NCI-H146 (cell line): ENCODE measurements around the gene DTNB.

Experiments used
- DNase-seq: peaks from one replicate; lab custom pipeline; 2025; lab: John Stamatoyannopoulos, UW

The DTNB gene

DNA sequence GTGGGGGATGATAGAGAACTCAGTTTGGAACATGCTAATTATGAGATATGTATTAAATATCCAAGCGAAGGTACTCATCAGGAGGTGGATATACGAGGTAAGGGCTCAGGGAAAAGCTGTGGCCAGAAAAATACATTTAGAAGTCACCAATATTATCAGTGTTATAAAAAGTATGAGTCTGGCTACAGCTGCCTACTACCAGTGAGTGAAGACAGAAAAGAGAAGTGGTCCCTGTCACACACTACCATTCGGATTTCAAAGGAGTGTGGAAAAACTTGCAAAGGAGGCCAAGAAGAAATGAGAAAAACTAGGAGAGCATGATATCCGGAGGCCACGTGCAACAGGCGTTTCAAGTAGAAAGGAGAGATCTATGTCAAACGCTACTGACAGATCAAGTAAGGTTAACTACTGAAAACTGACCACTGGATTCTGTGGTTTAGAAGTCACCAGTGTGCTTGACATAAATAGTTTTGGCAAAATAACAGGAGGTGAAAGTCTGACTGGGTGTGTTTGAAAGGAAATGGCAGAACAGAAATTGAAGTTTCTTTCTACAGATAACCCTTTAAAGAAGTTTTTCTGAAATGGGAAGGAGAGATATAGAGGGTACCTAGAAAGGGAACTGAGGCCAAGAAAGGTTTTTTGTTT is 213.0 kb downstream of the DTNB start:
- DNase-seq, result no peak

DNA sequence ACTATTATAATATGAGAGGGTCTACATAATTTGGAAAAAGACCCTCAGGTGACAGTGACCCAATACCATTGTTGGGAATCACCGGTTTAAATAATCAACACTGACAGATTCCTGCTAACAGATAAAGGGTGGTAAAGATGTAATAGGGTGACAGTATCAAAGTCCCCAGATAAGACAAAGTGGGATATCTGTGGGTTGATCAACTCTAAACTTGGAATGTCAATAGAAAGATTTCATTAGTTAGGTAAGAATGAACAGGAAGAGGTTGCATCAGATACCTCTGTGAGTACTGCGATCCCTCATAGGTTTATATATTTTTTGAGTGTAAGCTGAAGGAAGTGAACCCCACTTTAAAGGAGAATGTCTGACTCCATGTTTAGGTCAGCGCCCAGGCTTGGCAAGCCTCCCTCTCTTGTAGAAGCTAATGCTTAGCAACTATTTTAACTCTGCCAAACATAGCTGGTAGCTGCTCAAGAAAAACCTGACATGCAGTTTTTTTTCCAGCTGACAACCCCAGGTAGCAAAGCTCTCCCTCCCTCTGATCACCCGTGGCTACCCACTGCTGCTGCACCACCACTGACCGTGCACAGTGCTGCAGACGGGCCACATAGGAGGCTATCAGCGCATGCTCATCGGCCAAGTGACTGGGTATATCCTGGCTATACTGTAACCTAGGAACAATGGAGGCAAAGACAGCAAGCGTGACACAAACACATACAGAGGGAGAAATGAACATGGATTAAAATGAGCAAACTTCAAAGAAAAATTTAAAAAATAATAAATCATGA is 218.4 kb downstream of the DTNB start:
- no peak for DNase-seq

DNA sequence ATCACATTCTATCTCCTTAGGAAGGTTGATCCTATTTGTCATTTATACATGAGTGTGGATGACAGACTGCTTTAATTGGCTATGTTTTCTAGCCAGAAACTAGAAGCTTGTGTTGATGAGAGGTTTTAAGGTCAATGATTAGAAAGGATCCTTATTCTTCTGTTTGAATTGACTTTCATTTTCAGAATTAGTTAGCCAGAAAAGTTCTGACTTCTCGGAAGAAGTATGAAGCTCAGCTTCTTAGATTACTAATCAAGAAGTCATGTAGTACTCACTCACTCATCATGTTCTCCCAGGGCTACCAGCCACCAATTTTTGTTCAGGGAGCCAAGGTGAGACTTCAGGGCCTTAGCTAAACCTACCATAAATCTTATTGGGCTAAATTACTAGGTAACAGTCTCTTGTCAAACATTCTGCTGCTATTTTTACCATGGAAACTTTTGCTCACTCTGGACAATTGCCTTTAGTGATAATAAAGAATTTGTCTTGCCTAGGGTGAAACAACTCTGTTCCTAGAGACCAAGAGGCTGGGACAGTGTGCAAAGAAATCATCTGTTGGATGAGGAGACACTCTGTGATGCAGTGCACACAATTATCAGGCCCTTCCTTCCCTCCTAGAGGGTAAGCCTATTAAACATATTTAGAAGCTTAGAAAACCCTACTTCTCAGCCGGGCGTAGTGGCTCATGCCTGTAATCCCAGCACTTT is 220.0 kb downstream of the DTNB start:
- DNase-seq, result no peak

DNA sequence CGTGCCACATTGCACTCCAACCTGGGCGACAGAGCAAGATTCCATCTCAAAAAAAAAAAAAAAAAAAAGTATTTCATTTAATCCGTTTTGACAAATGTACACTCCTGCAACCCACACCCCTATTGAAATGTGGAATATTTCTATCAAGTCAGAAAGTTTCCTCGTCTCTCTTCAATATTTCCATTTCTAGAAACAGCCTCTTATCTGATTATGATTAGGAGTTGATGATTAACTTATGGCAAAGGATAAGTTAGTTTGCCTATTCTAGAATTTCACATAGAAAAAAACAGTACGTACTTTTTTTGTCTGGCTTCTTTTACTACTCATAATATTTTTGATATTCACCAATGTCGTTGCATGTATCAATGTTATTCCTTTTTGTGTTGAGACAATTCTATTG is 224.6 kb downstream of the DTNB start:
- no peak for DNase-seq

DNA sequence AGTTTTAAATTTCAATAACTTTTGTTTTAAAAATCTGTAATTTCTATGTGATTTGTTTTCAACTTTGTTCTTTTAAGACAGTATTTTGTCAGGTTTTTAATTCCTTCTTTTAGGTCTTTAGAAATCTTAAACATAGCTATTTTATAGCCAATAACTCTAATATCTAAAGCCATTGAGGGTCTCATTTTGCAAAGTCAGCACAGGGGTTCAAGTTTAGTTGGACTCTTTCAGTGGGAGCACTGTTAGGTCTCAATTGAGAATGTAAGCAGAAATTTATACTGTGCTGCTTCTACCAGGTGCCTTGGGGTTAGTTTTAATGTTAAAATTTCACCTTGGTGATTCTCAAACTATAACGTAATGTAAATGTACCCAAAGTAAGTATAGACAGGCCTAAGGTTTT is 226.4 kb downstream of the DTNB start:
- DNase-seq, result no peak

DNA sequence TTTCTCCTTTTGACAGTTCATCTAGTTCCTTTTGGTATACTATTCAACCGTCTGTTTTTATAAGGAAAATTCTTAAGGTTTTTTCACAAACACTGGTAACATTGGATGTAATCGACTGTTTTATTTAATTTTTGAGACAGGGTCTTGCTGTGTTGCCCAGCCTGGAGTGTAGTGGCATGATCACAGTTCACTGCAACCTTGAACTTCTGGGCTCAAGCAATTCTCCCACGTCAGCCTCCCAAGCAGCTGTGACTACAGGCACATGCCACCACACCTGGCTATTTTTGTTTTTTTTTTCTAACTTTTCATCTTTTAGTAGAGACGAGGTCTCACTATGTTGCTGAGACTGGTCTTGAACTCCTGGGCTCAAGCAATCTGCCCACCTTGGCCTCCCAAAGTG is 227.3 kb downstream of the DTNB start:
- no peak for DNase-seq

DNA sequence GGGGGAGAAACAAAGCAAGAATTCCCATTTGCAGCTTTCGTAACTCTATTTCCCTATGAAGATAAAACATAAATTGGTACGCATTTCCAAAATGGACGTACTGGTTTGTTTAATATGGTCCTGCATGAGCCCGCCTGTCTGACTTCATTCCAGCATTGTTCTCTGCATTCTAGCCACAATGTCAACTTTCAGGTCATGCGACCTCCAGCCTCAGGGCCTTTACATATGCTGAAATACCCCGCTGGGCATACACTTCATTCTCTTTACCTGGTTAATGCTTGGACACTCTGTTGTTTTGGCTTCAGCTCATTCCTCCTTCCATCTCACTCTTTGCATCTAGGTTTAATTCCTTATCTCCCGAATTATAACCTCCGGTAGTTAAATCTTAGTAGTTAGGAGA is 227.9 kb downstream of the DTNB start:
- DNase-seq, result no peak

DNA sequence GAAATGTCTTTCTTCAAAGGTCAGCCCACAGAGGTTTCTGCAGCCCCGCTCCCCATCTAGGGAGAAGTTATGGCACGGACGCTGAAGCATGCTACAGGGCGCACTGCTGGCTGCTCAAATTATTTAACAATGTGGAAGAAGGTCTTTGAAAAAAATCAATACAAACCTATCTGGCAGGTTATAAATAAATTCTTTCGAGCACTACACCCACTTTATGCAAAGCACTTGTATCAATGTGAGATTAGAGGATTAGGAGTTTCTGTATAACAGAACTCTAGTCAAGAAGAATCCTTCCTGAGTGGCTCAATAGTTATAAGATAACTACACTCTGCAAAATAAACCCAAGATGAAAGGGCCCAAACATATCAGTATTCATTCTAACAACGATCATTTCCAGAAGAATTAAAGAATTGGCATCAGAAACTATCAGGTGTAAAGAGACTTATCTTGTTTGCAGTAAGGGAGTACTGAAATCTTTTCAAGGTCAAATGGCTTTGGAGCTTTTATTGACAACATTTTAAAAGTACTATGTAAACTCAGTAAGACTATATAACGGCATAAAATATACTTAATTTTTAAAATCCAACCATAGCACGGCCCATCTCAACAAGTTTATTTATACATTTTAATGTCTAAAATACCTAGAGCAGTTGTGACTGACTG is 228.6 kb downstream of the DTNB start:
- DNase-seq, result no peak

DNA sequence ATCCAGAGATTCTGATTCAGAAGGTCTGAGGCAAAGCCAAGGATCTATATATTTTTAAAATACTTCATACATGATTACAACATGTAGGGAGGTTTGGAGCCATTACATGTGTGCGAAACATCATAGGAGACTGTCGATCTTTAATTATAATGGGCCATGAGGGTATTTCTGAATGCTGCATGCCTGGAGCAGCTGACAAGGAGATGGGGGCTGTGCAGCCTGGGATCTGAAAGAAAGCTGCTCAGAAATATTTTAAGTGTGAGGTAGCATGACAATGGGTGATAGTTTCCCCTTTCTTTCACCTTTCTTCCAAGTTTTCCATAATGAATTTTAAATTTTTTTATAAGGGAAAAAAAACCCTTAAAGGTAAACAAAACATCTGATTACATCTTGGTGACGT is 229.6 kb downstream of the DTNB start:
- no peak for DNase-seq

DNA sequence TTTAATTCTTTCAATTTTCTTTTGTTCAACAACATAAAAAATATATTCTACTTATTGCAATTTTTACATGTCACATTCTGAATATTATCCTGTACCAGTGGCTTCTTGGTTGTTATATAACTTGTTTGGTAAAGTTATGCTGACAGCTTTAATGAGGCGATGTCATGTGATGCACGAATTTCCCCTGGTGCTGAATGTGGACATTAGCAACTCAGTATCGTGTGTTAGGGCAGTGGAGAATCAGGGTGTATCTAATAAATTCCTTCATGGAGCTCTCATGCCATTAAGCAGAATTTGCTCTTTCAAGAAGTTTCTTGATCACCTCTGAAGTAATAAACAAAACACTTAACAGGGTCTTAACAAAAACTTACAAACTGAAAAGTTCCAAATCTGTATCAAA is 232.0 kb downstream of the DTNB start:
- DNase-seq, result no peak

DNA sequence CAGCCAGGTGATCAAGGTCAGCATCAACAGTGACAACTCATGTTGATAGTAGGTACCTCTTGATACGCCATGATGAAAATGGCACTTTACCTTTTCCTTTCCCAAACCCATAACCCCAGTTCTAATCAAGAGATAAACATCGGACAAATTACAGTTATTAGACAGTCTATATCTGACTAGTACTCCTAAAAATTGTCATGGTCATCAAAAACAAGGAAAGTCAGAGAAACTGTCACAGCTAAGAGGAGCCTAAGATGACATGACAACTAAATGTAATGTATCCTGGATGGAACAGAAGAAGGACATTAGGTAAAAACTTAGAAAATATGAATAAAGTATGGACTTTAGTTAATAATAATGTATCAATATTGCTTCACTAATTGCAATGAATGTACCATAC is 234.6 kb downstream of the DTNB start:
- no peak for DNase-seq

DNA sequence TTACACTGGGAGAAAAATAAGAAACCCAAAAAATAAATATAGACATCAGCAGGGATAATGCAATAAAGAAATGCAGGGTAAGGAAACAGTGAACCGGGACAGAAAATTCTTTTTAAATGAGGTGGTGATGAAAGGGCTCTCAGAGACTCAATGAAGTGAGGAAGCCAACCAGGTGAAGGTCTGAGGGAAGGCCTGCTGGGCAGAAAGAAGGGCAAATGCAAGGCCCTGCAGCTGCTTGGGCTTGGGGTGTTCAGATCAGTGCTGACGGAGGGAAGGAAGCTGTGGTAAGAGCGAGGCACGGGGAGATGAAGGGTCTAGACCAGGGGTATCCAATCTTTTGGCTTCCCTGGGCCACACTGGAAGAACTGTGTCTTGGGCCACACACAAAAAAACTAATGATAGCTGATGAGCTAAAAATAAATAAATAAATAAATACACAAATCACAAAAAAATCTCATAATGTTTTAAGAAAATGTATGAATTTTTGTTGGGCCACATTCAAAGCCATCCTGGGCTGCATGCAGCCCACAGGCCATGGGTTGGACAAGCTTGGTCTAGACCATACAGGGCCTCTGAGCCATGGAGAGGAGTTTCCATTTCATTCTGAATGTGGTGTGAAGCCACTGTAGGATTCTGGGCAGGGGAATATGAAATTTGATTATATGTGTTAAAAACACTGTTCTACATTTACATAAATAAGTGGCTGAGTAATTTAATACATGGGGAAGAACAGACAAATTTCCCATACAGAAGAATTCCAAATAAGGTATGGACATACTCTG is 235.3 kb downstream of the DTNB start:
- DNase-seq, result no peak

DNA sequence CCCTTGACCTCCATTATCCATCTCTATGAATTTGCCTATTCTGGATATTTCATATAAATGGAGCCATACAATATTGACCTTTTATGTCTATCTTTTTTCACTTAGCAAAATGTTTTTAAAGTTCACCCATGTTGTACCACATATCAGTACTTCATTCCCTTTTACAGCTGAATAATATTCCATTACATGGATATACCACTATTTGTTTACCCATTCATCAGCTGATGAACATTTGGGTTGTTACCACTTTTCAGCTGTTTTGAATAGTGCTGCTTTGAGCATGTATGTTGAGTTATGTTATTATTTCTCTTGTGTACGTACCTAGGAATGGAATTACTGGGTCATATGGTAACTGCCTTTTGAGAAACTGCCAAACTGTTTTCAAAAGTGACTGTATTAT is 238.0 kb downstream of the DTNB start:
- DNase-seq, result no peak

DNA sequence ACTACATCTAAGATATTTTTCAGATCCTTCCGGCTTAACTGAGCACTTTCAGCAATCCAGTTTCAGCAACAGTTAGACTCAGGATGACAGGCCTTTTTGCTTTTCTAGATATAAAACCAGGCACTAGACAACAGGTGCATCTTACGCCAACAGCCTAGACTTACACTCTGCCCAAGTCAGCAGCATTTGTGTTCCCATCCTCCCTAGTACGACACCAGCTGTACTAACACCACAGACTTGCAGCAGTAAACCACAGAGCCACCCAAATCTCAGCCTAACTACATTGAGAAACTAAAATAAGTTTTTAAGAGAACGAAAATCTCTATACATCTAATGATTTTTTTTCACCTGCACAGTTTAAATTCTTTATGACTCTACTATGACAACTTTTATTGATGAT is 241.8 kb downstream of the DTNB start:
- DNase-seq, result no peak

DNA sequence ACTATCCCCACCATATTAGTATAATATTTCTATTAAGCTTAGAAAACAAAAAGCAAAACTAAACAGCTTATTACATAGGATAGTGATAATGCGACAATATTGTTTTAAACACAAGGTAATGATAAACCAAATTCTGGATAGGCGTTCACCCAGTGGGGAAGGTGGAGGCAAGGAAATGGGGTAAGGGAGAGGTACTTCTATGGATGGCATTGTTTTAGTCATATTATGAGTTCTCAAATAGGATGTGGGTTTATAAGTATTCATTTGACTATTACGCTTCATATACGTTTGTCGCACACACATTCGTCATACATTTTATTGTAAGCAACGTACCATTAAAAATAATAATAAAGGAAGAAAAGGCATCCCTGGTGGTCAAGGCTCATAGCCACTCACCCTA is 242.8 kb downstream of the DTNB start:
- no peak for DNase-seq

DNA sequence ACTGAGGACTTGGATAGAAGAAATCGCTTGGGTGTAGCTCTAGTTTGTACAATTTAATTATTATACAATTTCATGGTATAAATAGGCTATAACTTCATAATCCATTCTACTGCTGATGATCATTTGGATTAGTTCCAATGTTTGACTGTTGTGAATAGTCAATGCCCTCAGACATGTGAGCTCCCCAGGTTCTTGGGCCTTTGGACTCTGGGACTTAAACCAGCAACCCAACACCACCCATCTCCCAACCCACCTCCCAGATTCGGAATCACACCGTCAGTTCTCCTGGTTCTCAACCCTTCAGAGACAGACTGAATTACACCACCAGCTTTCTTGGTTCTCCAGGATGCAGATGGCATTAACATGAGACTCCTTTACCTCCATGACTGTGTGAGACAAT is 247.1 kb downstream of the DTNB start:
- DNase-seq, result no peak

DNA sequence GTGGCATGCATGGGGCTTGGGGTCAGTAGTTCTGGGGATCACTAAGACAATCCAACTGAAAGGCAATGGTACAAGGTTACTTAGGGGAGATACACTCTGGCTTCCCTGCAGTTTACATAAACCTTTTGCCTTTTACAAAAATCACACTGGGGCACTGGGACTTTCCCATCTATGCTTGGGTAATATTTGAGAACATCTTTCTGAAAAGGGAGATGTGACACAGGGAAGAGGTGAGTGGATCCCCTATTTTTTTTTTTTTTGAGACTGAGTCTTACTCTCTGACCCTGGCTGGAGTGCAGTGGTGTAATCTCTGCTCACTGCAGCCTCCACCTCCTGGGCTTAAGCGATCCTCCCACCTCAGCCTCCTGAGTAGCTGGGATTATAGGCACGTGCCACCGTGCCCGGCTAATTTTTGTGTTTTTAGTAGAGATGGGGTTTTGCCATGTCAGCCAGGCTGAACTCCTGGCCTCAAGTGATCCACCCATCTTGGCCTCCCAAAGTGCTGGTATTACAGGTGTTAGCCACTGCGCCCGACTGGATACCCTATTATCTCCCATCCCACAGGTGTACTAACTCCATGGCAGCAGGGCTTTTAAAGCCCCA is 248.8 kb downstream of the DTNB start:
- peak; percentile 32 for DNase-seq

DNA sequence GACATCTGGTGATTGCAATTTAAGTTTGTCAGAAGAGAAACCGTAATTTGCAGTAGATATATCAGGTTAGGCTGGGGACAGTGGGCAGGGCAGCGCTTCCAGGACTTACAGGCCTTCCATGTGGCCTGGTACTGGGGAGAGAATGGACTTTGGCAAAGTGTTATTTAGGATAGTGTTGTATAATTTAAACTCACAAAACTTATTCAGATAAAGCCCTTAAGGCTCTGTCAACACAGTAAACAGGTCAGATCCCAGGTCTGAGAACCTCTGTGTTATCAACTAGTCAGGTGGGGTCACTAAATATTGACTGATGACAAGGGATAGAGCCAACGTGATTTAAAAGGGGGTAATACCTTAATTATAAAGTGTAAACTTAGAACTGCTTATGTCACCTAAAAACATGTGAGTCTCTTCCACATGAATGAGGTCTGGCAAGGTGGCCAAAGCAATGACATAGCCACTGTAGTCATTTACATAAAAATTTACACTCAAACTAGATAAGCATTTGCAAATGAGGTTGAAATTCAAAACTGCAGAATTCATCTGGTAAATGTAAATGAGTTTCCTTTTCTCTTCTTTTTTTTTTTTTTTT is 251.5 kb downstream of the DTNB start:
- no peak for DNase-seq

DNA sequence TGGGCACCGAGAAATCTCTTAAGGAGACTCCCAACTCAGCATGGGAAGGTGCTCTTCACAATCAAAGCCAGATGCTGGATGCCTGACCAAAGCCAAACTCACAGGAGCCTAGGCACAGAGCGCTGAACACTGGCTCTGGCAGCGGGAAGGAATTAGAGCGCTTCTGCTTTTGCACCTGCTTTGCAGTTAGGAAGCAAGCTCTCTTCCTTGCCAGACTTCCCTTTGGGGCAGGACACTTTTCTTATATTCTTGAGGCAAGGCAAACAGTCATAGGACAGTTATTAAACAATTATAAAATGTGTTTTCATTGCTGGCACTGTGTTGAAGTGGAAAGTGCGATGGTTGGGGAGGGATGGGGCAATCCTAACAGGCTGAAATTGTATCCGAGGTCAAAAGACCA is 252.1 kb downstream of the DTNB start:
- no peak for DNase-seq

DNA sequence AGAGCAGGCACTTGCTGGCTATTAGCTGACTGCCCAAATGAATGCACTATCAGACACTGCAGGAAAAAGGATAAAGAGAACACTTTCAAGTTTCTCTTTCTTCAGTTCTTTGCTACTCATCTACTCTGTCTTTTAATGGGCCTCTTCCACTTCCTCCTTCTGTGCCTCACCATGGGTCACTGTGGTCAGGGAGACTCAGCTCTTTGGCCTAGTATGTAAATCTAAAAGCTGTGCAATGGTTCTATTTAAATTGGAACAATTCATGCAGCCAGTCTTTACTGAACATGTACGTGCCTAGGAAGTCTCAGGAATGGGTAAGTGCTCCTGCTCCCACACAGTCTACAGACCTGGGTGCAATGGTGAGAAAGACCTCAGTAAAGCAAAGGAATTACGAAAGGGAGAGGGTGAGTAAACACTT is 252.5 kb downstream of the DTNB start:
- DNase-seq, result no peak

DNA sequence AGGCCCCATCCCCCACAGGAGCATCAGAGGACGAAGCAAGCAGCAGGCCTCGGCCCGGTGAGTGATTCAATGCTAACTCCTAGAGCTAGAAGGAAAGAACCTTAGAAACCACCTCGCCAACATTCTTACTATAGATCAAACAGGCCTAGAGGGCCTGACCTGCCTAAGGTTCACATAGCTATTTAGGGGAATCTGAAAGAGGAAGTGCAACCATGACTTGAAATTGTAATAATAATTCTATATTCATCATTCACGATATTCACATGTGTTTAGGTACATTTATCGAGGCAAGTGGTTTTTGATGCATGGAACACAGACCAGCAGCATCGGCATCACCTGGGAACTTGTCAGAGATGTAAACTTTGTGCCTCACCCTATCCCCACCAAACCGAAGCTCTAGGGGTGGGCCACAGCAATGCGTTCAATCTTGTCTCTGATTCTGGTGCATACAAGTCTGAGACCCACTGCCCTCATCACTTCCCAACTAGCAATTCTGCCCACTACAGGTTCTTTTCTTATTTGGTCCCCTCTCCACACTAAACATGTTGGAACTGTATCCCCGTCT is 253.6 kb downstream of the DTNB start:
- no peak for DNase-seq
